Measurements from ENCODE around the gene ASGR2.

DNA sequence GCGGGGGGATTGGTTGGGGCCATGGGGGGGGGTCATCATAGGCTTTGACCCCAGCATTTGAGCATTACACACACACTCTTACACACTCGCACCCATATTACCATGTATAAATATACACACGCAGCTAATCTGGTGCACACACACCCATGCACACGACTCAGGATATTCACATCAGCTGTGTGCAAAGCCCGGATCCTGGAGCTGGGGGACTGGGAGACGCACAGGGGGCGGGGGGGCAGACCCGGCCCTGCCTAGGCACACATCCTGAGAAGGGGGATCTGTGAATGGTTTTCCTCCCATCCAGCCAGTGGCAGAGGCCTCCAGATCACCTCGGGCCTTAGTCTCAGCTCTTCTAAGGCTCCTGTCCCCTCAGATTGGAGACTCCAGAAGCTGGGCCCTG lies 5.6 kb downstream of the ASGR2 start:
- TF ChIP-seq, protein P1, sequence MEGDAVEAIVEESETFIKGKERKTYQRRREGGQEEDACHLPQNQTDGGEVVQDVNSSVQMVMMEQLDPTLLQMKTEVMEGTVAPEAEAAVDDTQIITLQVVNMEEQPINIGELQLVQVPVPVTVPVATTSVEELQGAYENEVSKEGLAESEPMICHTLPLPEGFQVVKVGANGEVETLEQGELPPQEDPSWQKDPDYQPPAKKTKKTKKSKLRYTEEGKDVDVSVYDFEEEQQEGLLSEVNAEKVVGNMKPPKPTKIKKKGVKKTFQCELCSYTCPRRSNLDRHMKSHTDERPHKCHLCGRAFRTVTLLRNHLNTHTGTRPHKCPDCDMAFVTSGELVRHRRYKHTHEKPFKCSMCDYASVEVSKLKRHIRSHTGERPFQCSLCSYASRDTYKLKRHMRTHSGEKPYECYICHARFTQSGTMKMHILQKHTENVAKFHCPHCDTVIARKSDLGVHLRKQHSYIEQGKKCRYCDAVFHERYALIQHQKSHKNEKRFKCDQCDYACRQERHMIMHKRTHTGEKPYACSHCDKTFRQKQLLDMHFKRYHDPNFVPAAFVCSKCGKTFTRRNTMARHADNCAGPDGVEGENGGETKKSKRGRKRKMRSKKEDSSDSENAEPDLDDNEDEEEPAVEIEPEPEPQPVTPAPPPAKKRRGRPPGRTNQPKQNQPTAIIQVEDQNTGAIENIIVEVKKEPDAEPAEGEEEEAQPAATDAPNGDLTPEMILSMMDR (conservative IDR thresholded peaks at IDR 0.05) = no peak
- TF ChIP-seq ZFX (IDR thresholded peaks at IDR 0.05) = no peak
